ENCODE measurements around the gene MYO5C.
A peak's percentile ranks its signal among the peaks of the same experiment; 100 is the strongest.

MYO5C gene

GRCh38 chr15:52295421-52296001, at the start of gene MYO5C:
Gene MYO5C (minus strand): TSS chr15:52295804. CDS start chr15:52295636, 168 bp downstream.
- Histone ChIP-seq H3K27ac (no peak within 1 kb of the TSS), H3K27me3 (peaks cover 0 to 37% of the 10 kb centered on the region in 2 donors), H3K36me3 (no peaks in the 10 kb centered on the region), H3K9me3 (no peaks in the 10 kb centered on the region), H3K4me1 (peaks cover 0 to 13% (median 11%) of the 10 kb centered on the region in 4 donors), H3K4me3 (peak within 1 kb of the TSS; percentile 34 to 45)
- no peak for TF ChIP-seq CTCF (IDR thresholded peaks at IDR 0.05)
- peak; percentile 48 to 76 for DNase-seq
- intact Hi-C loops (cut with DNase I; ENCODE audit: low total_unique reads): no loop called here

- H3K27ac ChIP-seq: no peak overlapping the region
- no peaks in the 10 kb centered on the region for H3K4me1 ChIP-seq
- DNase-seq: no peak
- H3K36me3 ChIP-seq: peaks cover 12 to 29% (median 17%) of the 10 kb centered on the region in 3 donors
- H3K27me3 ChIP-seq: no peaks in the 10 kb centered on the region
- TF ChIP-seq CTCF (IDR thresholded peaks at IDR 0.05): no peak
- intact Hi-C loops (cut with DNase I; ENCODE audit: low total_unique reads): no loop called here
- no peak overlapping the region for H3K4me3 ChIP-seq
- no peaks in the 10 kb centered on the region for H3K9me3 ChIP-seq
These were observed 49.0 kb upstream of the MYO5C start for GRCh38 chr15:52344592-52344991.

GRCh38 chr15:52343831-52344230, 48.2 kb upstream of the MYO5C start:
- Histone ChIP-seq H3K27ac (no peak overlapping the region), H3K9me3 (no peaks in the 10 kb centered on the region), H3K4me3 (no peak overlapping the region), H3K4me1 (no peaks in the 10 kb centered on the region), H3K27me3 (no peaks in the 10 kb centered on the region), H3K36me3 (peaks cover 9 to 23% (median 11%) of the 10 kb centered on the region in 3 donors)
- intact Hi-C loops (cut with DNase I; ENCODE audit: low total_unique reads): no loop called here
- no peak for DNase-seq
- no peak for TF ChIP-seq CTCF (IDR thresholded peaks at IDR 0.05)

- peaks cover 9 to 34% (median 18%) of the 10 kb centered on the region in 3 donors for H3K36me3 ChIP-seq
These were observed 44.5 kb upstream of the MYO5C start for GRCh38 chr15:52340093-52340492.

GRCh38 chr15:52338891-52339290, 43.3 kb upstream of the MYO5C start:
- intact Hi-C loops (cut with DNase I; ENCODE audit: low total_unique reads): no loop called here
- TF ChIP-seq CTCF (IDR thresholded peaks at IDR 0.05): no peak
- Histone ChIP-seq H3K36me3 (peaks cover 9 to 38% (median 18%) of the 10 kb centered on the region in 3 donors), H3K27ac (no peak overlapping the region), H3K4me1 (no peaks in the 10 kb centered on the region), H3K27me3 (no peaks in the 10 kb centered on the region), H3K4me3 (no peak overlapping the region), H3K9me3 (no peaks in the 10 kb centered on the region)
- DNase-seq: no peak

More at GRCh38 chr15:52340093-52340492, 44.5 kb upstream of the MYO5C start:
- no peaks in the 10 kb centered on the region for H3K4me1 ChIP-seq
- H3K4me3 ChIP-seq: no peak overlapping the region
- no peak for TF ChIP-seq CTCF (IDR thresholded peaks at IDR 0.05)
- no peak overlapping the region for H3K27ac ChIP-seq
- DNase-seq: no peak
- no peaks in the 10 kb centered on the region for H3K9me3 ChIP-seq
- intact Hi-C loops (cut with DNase I; ENCODE audit: low total_unique reads): no loop called here
- H3K27me3 ChIP-seq: no peaks in the 10 kb centered on the region

All from tibial artery (tissue), 4 donors.